ENCODE measurements around the gene UQCC3.

DNA sequence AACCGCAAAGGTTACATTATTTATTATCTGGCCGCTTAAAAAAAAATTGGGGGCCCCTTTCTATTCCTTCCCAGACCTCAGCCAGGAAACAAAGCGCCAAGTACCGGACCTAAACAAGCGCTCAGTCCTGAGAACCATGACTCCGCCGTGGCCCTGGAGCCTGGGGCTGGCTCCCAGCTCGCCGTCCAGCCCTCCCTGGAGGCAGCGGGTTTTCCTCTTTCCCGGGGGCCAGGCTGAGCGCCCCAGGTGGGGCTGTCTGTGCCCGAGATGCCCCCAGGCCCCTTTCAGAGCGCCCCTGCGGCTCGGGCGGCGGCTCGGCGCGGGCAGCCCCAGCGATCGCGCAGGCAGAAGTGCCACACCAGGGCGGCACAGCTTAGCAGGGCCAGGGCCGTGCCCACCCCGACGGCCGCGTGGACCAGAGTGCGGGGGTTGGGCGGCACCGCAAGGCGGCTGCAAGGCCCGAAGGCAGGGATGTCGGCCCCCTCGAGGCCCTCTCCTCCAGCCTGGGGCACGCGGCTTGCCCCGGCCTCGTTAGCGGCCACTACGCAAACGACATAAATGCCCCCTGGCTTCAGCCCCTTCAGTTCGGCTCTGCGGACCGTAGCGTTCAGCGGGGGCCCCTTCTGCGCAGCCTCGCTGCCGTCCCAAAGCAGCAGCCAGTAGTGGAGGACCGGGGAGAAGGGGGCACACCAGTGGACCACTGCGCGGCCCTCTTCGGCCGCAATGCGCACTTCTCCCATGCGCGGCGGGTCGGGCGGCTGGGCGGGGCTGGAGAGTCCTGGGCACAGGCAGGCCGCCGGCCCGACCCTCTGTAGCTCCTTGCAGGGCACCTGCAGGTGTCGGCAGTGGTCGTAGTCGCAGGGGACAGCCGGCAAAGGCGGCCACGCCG, 16.3 kb downstream of the UQCC3 start:
- TF ChIP-seq, protein P1, sequence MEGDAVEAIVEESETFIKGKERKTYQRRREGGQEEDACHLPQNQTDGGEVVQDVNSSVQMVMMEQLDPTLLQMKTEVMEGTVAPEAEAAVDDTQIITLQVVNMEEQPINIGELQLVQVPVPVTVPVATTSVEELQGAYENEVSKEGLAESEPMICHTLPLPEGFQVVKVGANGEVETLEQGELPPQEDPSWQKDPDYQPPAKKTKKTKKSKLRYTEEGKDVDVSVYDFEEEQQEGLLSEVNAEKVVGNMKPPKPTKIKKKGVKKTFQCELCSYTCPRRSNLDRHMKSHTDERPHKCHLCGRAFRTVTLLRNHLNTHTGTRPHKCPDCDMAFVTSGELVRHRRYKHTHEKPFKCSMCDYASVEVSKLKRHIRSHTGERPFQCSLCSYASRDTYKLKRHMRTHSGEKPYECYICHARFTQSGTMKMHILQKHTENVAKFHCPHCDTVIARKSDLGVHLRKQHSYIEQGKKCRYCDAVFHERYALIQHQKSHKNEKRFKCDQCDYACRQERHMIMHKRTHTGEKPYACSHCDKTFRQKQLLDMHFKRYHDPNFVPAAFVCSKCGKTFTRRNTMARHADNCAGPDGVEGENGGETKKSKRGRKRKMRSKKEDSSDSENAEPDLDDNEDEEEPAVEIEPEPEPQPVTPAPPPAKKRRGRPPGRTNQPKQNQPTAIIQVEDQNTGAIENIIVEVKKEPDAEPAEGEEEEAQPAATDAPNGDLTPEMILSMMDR (IDR thresholded peaks at IDR 0.05), result no peak
- TF ChIP-seq POLR2A (IDR thresholded peaks at IDR 0.05), result no peak

Data from breast epithelium (tissue), 3 donors.